ENCODE data around the gene IRS1. TPM values are rescaled to one million over a fixed set of nuclear protein-coding genes. Genes with fewer than 3 reads are reported as not detected.
"Not testable (repeated sequence)": the region's sequence is repeated elsewhere in the genome, so short reads cannot be mapped to it uniquely, and the experiment has no call there.

IRS1 gene
- total and polyA plus RNA-seq, 12 donors, result 2.2 to 20.2 (median 14.5) TPM

DNA sequence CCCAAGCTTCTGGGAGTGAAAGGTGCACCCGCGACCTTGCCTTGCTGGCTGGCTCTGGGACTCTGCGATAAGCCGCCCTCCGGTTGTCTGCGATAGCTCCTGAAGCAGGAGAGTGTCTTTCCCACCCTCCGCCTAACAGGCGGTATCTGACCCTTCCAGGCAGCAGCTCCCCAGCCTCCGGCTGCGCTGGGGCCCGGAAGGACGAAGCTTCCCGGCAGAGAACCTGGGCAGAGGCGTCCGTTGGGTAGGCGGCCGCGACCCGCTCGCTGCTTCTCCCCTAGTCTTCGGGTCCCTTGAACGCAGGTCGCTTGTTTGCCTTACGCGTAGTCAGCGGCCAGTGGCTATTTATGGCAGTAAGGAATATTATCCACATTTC is 35.8 kb upstream of the IRS1 start:
- DNase-seq (no peak), ATAC-seq (peak; percentile 23 to 77 (median 50))
- Histone ChIP-seq H3K36me3 (peaks cover 0 to 16% (median 0%) of the 10 kb centered on the region in 9 donors), H3K27me3 (no peaks in the 10 kb centered on the region), H3K9me3 (no peaks in the 10 kb centered on the region), H3K4me3 (peak overlapping the region; percentile 61 to 89 (median 78)), H3K4me1 (peaks cover 0 to 35% (median 22%) of the 10 kb centered on the region in 9 donors), H3K27ac (peak overlapping the region; percentile 88 to 98 (median 96))
- intact Hi-C loops (cut with DNase I), result loop anchor here in 3 of 10 donors (10.0 kb wide), 2 partner anchors 139 to 149 kb away; no protein-coding TSS in a partner anchor
- TF ChIP-seq, protein P1, sequence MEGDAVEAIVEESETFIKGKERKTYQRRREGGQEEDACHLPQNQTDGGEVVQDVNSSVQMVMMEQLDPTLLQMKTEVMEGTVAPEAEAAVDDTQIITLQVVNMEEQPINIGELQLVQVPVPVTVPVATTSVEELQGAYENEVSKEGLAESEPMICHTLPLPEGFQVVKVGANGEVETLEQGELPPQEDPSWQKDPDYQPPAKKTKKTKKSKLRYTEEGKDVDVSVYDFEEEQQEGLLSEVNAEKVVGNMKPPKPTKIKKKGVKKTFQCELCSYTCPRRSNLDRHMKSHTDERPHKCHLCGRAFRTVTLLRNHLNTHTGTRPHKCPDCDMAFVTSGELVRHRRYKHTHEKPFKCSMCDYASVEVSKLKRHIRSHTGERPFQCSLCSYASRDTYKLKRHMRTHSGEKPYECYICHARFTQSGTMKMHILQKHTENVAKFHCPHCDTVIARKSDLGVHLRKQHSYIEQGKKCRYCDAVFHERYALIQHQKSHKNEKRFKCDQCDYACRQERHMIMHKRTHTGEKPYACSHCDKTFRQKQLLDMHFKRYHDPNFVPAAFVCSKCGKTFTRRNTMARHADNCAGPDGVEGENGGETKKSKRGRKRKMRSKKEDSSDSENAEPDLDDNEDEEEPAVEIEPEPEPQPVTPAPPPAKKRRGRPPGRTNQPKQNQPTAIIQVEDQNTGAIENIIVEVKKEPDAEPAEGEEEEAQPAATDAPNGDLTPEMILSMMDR (IDR thresholded peaks at IDR 0.05), result no peak
- 1 to 2% methylated on average over 26 of the region's 26 CpGs for WGBS, 2 donors

DNA sequence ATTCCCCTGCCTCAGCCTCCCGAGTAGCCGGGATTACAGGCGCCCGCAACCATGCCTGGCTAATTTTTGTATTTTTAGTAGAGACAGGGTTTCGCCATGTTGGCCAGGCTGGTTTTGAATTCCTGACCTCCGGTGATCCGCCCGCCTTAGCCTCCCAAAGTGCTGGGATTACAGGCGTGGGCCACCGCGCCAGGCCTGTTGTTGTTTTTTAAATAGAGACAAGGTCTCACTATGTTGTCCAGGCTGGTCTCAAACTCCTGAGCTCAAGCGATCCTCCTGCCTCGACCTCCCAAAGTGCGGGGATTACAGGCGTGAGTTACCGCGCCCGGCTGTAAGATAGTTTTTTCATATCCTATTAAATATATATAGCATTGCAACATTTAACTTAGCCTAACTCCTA is 35.3 kb upstream of the IRS1 start:
- H3K4me1 ChIP-seq, result peaks cover 0 to 35% (median 22%) of the 10 kb centered on the region in 9 donors
- peaks cover 0 to 12% (median 0%) of the 10 kb centered on the region in 9 donors for H3K36me3 ChIP-seq
- H3K9me3 ChIP-seq, ATAC-seq, H3K27me3 ChIP-seq, DNase-seq: not testable (repeated sequence)
- peak overlapping the region; percentile 61 to 89 (median 78) for H3K4me3 ChIP-seq
- peak overlapping the region in 4 of 10 donors; percentile 96 to 98 (median 98) for H3K27ac ChIP-seq
- intact Hi-C loops (cut with DNase I), result loop anchor here in 3 of 10 donors (10.0 kb wide), 2 partner anchors 140 to 150 kb away; no protein-coding TSS in a partner anchor
- WGBS, 2 donors, result 95 to 98% methylated on average over 18 of the region's 18 CpGs

DNA sequence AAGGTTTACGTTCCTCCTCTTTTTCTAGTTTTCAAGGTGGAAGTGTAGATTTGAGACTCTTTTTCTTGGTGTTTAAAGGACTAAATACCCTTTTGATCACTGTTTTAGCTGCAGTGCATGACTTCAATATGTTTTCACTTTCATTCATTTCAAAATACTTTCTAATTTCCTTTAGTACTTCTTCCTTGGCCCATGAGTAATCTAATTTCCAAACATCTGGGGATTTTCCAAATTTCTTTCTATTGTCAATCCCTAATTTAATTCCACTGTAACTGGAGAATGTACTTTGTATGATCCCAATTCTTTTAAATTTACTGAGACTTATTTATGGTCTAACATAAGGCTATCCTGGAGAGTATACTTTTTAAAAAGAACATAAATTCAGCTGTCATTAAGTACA is 32.4 kb upstream of the IRS1 start:
- TF ChIP-seq, protein P1 (IDR thresholded peaks at IDR 0.05), result no peak

DNA sequence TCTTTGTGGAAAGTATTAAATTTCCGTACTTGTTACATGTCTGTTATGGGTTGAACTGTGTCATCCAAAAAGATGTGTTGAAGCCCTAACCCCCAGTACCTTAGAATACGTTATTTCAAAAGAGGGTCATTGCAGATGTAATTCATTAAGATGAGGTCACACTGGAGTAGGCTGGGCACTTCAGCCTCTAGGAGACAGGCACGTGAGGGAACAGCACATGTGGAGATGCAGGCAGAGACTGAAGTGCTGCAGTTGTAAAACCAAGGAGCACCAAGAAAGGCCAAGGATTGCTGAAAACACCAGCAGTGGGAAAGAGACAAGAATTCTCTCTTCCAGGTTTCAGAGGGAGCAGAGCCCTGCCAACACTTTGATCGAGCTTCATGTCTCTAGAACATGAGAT is 31.6 kb upstream of the IRS1 start:
- intact Hi-C loops (cut with DNase I), result loop anchor here in 3 of 10 donors (10.0 kb wide), 2 partner anchors 144 to 154 kb away; no protein-coding TSS in a partner anchor
- H3K4me3 ChIP-seq, result no peak overlapping the region
- H3K36me3 ChIP-seq, result no peaks in the 10 kb centered on the region
- TF ChIP-seq, protein P1 (IDR thresholded peaks at IDR 0.05), result no peak
- no peak for ATAC-seq
- H3K9me3 ChIP-seq, result no peaks in the 10 kb centered on the region
- no peaks in the 10 kb centered on the region for H3K27me3 ChIP-seq
- peaks cover 0 to 16% (median 11%) of the 10 kb centered on the region in 9 donors for H3K4me1 ChIP-seq
- 88 to 91% methylated on average over 4 of the region's 4 CpGs for WGBS, 2 donors
- no peak overlapping the region for H3K27ac ChIP-seq
- DNase-seq, result no peak

More for the DNA sequence above, 32.4 kb upstream of the IRS1 start:
- Histone ChIP-seq H3K4me3 (no peak overlapping the region), H3K36me3 (no peaks in the 10 kb centered on the region), H3K4me1 (peaks cover 0 to 22% (median 17%) of the 10 kb centered on the region in 9 donors), H3K27me3 (no peaks in the 10 kb centered on the region), H3K9me3 (no peaks in the 10 kb centered on the region), H3K27ac (no peak overlapping the region)
- DNase-seq (no peak), ATAC-seq (no peak)
- intact Hi-C loops (cut with DNase I), result loop anchor here in 3 of 10 donors (10.0 kb wide), 2 partner anchors 143 to 153 kb away; no protein-coding TSS in a partner anchor
- WGBS, 2 donors, result 94 to 98% methylated on average over 1 of the region's 1 CpG
